22Rv1 (cell line): ENCODE results near the gene PFN4.
A peak's percentile ranks its signal among the peaks of the same experiment; 100 is the strongest.

Source experiments
- H3K27ac ChIP-seq: fragments of 450-650 bp; 2 replicates; pipeline ENCODE4 v1.5.1; 2017
- ZFX ChIP-seq: fragments of 450-650 bp; IDR thresholded peaks from 2 replicates; pipeline ENCODE4 v1.6.1; 2017; ENCODE audit warnings: antibody characterized with exemption, borderline replicate concordance
- TF ChIP-seq, protein P1 (sequence below): fragments of 450-650 bp; IDR thresholded peaks from 2 replicates; pipeline ENCODE4 v1.5.1; 2017; ENCODE audit warnings: mild to moderate bottlenecking

The PFN4 gene

DNA sequence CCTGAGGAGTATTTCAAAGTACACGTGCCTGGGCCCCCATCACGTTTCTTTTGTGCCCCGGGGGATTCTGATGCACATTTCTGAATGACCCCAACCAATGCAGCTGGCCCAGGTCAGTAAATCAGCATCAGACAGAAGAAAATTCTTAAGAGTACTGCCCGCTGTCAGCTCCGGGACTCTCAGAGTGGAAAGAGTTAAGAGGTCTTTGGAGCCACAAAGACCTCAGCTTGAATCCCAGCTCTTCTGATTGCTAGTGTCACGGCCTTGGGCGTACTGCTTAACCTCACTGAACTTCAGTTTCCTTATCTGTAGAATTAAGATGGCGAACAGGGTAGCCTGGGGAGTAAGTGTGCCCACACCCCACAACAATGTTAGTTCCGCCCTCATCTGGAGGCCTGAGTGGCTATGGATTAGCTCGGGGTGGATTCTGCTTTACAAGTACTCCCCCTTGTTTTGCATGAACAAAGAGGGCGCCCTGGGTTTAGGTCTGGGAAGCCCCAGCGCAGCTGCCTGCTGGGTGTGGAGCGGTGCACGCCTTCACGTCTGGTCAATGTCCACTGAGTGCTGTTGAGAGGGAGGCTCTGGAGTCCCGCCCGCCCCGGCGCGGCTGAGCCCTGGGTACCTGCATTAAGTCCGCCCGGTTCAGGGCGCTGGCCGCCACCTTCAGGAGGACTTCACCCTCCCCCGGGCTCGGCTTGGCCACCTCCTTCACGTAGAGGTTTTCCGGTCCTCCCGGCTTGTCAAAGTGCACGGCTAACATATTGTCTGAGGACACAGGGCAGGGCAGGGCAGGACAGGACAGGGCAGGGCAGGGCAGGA, 39.4 kb downstream of the PFN4 start:
- TF ChIP-seq, protein P1, sequence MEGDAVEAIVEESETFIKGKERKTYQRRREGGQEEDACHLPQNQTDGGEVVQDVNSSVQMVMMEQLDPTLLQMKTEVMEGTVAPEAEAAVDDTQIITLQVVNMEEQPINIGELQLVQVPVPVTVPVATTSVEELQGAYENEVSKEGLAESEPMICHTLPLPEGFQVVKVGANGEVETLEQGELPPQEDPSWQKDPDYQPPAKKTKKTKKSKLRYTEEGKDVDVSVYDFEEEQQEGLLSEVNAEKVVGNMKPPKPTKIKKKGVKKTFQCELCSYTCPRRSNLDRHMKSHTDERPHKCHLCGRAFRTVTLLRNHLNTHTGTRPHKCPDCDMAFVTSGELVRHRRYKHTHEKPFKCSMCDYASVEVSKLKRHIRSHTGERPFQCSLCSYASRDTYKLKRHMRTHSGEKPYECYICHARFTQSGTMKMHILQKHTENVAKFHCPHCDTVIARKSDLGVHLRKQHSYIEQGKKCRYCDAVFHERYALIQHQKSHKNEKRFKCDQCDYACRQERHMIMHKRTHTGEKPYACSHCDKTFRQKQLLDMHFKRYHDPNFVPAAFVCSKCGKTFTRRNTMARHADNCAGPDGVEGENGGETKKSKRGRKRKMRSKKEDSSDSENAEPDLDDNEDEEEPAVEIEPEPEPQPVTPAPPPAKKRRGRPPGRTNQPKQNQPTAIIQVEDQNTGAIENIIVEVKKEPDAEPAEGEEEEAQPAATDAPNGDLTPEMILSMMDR: no peak
- TF ChIP-seq ZFX: no peak
- 0 out of 2 replicates have a peak overlapping the region, but pooled peaks have one; percentile 13 for H3K27ac ChIP-seq

DNA sequence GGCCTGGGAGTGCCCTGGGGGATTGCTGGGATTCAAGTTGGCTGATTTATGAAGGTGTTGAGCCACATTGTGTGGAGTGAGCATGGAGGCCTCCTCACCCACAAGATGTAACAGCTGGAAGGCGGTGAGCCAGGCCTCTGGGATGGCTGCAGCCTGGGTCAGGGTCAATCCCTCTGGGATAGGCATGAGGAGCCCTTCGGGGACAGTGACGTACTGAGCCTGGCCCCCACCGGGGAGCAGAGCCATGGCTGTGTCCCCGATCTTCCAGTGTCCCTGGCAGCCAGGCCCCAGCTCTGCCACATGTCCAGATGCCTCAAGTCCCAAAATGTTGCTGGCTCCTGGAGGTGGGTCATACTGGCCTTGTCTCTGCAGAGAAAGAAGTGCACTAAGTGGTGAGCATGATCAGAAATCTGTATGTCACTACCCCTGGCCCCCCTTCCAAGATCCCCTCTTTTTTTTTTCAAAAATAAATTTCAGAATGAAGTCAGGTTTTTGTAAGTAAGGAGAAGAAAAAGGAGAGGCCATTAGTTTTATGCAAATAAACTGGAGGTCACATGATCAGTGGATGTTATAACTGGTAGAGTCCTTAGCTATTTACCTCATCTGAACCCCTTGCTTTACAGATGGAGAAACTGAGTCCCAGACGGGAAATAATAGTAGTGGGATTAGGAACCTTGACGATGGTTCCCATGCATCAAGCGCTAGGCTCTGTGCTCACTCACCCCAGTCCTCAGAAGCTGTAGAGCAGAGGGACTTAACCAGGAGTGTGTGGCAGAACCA, 40.2 kb downstream of the PFN4 start:
- no peak overlapping the region for H3K27ac ChIP-seq
- TF ChIP-seq, protein P1: no peak
- no peak for TF ChIP-seq ZFX

DNA sequence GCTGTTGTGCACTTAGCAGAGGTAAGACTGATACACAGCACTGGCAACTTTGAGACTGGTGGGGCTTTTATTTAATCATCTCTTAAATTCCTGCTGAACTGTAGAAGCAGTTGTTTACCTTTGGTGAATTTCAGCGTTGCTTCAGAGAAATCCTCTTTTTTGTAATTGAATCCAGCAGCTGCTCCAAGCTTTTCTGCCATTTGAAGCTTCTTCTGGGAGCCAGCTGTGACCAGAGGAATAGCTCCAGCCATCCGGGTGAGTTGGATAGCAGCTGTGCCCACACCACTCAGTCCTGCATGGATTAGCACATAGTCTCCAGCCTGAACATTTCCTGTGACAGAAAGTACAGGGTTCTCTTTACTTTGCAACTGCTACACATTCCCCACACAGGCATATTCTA, 42.4 kb downstream of the PFN4 start:
- no peak overlapping the region for H3K27ac ChIP-seq
- TF ChIP-seq, protein P1: no peak

DNA sequence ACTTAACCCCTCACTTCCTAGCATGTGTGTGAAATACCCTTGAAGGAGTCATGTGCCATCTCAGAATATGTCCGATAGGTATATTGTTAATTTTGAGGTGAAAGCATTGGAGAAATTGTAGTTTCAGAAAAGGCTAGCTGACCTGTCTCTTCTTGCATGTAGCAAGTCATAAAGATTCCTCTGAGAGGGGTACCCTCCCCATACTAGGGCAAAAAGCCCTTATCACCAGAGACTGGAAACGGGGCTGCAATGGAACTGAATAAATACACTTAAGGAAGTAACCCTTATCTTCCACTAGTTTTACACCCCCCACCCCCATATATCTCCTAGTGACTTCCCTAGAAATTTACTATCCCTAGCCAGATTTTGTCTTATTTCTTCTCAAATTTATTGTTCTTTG, 45.3 kb downstream of the PFN4 start:
- TF ChIP-seq ZFX: no peak
- TF ChIP-seq, protein P1: no peak
- peak overlapping the region; percentile 63; the same call in 1 of the 2 replicates for H3K27ac ChIP-seq

DNA sequence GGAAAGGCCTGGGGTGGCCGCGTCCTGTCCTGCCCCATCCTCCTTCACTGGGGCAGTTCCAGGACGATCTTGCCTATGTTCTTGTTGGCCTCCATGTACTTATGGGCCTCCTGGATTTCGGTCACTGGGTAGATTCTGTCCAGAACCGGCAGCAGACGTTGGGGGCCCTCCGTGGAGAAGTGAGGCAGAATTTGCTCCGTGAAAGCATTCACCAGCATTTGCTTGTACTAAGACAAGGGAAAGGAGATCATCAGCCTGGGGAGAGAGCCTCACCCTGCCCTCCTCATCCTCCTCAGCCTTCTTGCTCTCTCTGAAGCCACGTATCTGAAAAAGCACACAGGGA, 45.6 kb downstream of the PFN4 start:
- H3K27ac ChIP-seq: peak overlapping the region; percentile 63
- TF ChIP-seq, protein P1: no peak
- TF ChIP-seq ZFX: no peak

DNA sequence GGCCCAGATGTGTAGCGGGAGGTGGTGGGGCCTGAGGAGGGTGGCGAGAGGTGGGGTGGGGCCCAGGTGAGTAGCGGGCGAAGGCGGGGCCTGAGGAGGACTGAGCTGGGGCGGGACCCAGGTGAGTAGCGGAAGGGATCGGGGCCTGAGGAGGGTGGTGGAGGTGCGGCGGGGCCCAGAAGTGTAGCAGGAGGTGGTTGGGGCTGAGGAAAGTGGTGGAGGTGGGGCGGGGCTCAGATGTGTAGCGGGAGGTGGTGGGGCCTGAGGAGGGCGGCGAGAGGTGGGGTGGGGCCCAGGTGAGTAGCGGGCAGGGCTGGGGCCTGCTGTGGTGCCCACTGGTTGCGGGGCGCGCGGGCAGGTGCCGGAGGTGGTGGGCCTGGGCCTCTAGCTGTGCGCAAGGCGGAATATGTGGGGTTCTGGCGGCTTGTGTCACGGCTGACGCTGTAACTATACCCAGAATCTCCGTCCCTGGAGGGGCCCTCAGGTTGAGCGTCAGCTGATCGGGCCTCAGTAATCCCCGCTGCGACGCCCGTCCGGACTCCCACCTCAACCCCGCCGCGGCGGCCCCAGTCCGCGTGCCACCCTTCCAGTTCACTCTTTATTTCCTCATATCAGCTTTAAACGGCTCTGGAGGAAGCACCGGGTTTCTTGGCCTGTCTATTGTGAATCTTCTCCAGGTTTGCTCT, 46.1 kb downstream of the PFN4 start:
- H3K27ac ChIP-seq: peak overlapping the region; percentile 63
- TF ChIP-seq, protein P1: no peak
- TF ChIP-seq ZFX: no peak
